Breast epithelium (tissue), 4 donors: Measurements from ENCODE around the gene SIGLEC8. TPM values are rescaled to one million over a fixed set of nuclear protein-coding genes. Genes with fewer than 3 reads are reported as not detected.
A peak's percentile ranks its signal among the peaks of the same experiment; 100 is the strongest.

Experiments
- DNase-seq, 2 donors: peaks; one replicate each; pipeline ENCODE4 v3.0.0-alpha.2; 2019; ENCODE audit warnings: low spot score in 2 of 2
- H3K27ac ChIP-seq, 2 donors: fragments of 200-600 bp; sonication (generic) in 1 of 2; one replicate each; pipeline ENCODE4 v1.5.1; 2016 to 2019; ENCODE audit warnings: mild to moderate bottlenecking in 1 of 2
- H3K27me3 ChIP-seq, 2 donors: fragments of 200-600 bp; sonication (generic) in 1 of 2; one replicate each; pipeline versions ENCODE4 v1.5.1 to v1.6.0; 2017 to 2019; ENCODE audit warnings: control low read depth in 1 of 2, mild to moderate bottlenecking in 1 of 2
- H3K36me3 ChIP-seq: fragments of 200-600 bp; one replicate; pipeline ENCODE4 v1.5.1; 2019
- H3K4me1 ChIP-seq, 2 donors: fragments of 200-600 bp; sonication (generic); one replicate each; pipeline ENCODE4 v1.5.1; 2016 to 2019; ENCODE audit warnings: control low read depth in 1 of 2
- H3K4me3 ChIP-seq, 3 donors: fragments of 200-600 bp; sonication (generic); 1 replicate in 2 of 3; 2 replicates in 1 of 3; pipeline ENCODE4 v1.5.1; 2016 to 2019; ENCODE audit warnings: mild to moderate bottlenecking in 3 of 3, moderate library complexity in 2 of 3
- H3K9me3 ChIP-seq, 2 donors: fragments of 200-600 bp; sonication (generic) in 1 of 2; one replicate each; pipeline ENCODE4 v1.5.1; 2016 to 2019; ENCODE audit warnings: control low read depth in 1 of 2
- POLR2A ChIP-seq: fragments of 450-650 bp; IDR thresholded peaks from one replicate; pipeline ENCODE4 v1.6.1; 2016; ENCODE audit warnings: antibody characterized with exemption, mild to moderate bottlenecking, moderate library complexity
- POLR2AphosphoS5 ChIP-seq, 3 donors: sonication (generic); formaldehyde crosslinking; IDR thresholded peaks; one replicate each; pipeline ENCODE4 v1.6.1; 2017; ENCODE audit warnings: antibody characterized with exemption in 3 of 3
- intact Hi-C: fragments of 100-400 bp; cut with DNase I; formaldehyde crosslinking; loops from one replicate; pipeline ENCODE4 v1.15.1; 2023; ENCODE audit warnings: low total_unique reads
- total RNA-seq, 3 donors: library from RNA; depleted of rRNA; stranded (reverse); fragments of >200 nt; gene quantifications; one replicate each; pipeline ENCODE4 v1.1.0, GENCODE V29; 2016
- TF ChIP-seq, protein P1 (sequence below), 3 donors: fragments of 450-650 bp; IDR thresholded peaks; one replicate each; pipeline ENCODE4 v1.5.1; 2016 to 2017; ENCODE audit warnings: antibody characterized with exemption in 3 of 3, mild to moderate bottlenecking in 3 of 3, moderate library complexity in 3 of 3

SIGLEC8 gene
- total RNA-seq, 3 donors from 2014 or later, result 0.80 to 8.6 (median 2.3) TPM

DNA sequence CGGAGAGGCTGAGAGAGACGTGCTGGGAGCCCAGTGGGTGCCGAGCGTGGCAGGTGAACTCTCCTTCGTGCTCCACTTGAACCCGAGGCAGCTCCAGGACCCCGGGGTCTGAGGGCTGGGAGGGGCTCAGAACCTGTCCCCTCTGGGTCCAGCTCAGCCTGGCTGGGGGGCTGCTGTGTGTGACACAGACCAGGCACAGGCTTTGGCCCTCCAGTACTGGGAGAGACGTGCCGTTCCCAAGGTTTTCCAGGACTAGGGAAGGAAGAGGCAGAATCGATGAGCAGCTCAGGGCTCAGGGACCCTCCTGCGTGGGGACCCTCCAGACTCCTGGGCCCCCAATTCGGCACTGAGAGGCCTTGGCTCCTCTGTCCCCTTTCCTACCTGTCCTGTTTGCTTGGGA, 43.1 kb downstream of the SIGLEC8 start:
- TF ChIP-seq, protein P1, sequence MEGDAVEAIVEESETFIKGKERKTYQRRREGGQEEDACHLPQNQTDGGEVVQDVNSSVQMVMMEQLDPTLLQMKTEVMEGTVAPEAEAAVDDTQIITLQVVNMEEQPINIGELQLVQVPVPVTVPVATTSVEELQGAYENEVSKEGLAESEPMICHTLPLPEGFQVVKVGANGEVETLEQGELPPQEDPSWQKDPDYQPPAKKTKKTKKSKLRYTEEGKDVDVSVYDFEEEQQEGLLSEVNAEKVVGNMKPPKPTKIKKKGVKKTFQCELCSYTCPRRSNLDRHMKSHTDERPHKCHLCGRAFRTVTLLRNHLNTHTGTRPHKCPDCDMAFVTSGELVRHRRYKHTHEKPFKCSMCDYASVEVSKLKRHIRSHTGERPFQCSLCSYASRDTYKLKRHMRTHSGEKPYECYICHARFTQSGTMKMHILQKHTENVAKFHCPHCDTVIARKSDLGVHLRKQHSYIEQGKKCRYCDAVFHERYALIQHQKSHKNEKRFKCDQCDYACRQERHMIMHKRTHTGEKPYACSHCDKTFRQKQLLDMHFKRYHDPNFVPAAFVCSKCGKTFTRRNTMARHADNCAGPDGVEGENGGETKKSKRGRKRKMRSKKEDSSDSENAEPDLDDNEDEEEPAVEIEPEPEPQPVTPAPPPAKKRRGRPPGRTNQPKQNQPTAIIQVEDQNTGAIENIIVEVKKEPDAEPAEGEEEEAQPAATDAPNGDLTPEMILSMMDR (IDR thresholded peaks at IDR 0.05), result no peak
- TF ChIP-seq POLR2AphosphoS5 (IDR thresholded peaks at IDR 0.05) (no peak), POLR2A (no peak)
- Histone ChIP-seq H3K4me3 (no peak overlapping the region), H3K36me3 (no peaks in the 10 kb centered on the region), H3K9me3 (no peaks in the 10 kb centered on the region), H3K27ac (no peak overlapping the region), H3K27me3 (peaks cover 0 to 27% of the 10 kb centered on the region in 2 donors), H3K4me1 (no peaks in the 10 kb centered on the region)
- no peak for DNase-seq
- intact Hi-C loops, result no loop called here

DNA sequence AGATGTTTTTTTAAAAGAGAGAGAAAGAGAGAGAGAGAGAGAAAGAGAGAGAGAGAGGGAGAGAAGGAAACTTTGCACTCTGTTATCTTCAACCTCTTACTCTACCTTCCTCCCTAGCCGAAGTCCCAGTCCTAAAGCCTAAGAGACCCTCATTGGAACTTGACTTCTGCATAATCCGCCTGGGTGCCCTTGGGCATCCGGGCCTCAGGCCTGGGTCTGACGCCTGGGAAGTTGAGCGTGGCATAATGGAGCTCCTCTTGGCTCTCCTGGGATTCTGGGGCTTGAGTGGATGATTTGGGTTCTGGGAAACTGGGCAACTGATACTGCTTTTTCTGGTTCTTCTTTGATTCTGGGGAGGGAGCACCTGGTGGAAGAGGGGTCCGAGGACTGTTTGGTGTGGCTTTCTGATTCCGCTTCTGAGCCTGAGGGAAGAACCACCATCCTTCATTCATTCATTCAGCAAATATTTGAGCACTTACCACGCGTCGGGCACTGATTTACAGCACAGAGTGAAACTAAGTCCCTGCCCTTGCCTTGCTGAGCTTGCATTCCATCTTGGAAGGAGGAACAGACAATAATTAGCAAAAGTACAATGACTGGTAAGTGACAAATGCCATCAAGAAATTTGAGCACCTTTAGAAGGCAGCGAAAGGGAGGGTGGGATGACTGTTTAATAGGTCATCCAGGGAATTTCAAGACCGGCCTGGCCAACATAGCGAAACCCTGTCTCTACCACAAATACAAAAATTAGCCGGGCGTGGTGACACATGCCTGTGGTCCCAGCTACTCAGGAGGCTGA, 47.1 kb downstream of the SIGLEC8 start:
- intact Hi-C loops, result no loop called here
- no peaks in the 10 kb centered on the region for H3K36me3 ChIP-seq

DNA sequence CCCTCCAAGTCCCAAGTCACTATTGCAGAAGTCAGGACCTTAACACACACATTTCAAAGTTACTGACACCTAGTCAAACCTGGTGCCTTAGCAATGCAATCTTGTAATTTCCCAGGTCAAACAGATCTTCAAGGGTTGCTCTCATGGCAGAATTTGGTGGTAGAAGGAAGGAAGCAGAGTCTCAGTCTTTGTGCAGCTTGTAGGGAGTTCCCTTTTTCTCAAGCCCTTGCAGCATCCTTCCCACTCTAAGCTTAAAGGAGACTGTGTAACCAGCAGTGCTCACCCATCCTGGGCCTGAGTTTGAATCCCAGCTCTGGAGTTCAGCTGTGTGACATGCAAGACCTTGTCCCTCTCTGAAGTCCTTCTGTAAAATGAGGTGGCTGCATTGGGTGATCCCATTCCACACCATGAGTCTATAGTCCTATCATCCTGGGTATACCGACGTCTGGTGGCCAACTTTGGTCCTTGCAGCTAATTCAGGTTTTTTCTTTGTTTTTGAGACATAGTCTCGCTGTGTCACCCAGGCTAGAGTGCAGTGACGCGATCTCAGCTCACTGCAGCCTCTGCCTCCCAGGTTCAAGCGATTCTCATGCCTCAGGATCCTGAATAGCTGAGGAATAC, 50.6 kb downstream of the SIGLEC8 start:
- peaks cover 0 to 3% of the 10 kb centered on the region in 2 donors for H3K4me1 ChIP-seq
- peaks cover 0 to 5% of the 10 kb centered on the region in 2 donors for H3K27me3 ChIP-seq
- H3K4me3 ChIP-seq, result no peak overlapping the region
- intact Hi-C loops, result no loop called here
- H3K9me3 ChIP-seq, result peaks cover 2 to 12% of the 10 kb centered on the region in 2 donors
- DNase-seq, result no peak
- TF ChIP-seq, protein P1 (IDR thresholded peaks at IDR 0.05), result peak in 1 of 3 donors; percentile 19
- TF ChIP-seq POLR2A, result no peak
- TF ChIP-seq POLR2AphosphoS5 (IDR thresholded peaks at IDR 0.05), result no peak
- no peaks in the 10 kb centered on the region for H3K36me3 ChIP-seq
- H3K27ac ChIP-seq, result no peak overlapping the region

More for the DNA sequence above, 47.1 kb downstream of the SIGLEC8 start:
- Histone ChIP-seq H3K27me3 (peaks cover 0 to 11% of the 10 kb centered on the region in 2 donors), H3K4me1 (peaks cover 0 to 3% of the 10 kb centered on the region in 2 donors), H3K9me3 (peaks cover 0 to 2% of the 10 kb centered on the region in 2 donors), H3K27ac (no peak overlapping the region), H3K4me3 (no peak overlapping the region)
- no peak for TF ChIP-seq POLR2A
- TF ChIP-seq, protein P1 (IDR thresholded peaks at IDR 0.05), result no peak
- no peak for TF ChIP-seq POLR2AphosphoS5 (IDR thresholded peaks at IDR 0.05)
- no peak for DNase-seq

- H3K27ac ChIP-seq, result no peak overlapping the region
- peaks cover 0 to 5% of the 10 kb centered on the region in 2 donors for H3K27me3 ChIP-seq
- no peaks in the 10 kb centered on the region for H3K36me3 ChIP-seq
- no peak for DNase-seq
- peaks cover 4 to 25% of the 10 kb centered on the region in 2 donors for H3K9me3 ChIP-seq
- H3K4me1 ChIP-seq, result no peaks in the 10 kb centered on the region
- H3K4me3 ChIP-seq, result no peak overlapping the region
- intact Hi-C loops, result loop anchor here (5.0 kb wide), 1 partner anchor 125 kb away; no protein-coding TSS in a partner anchor
- TF ChIP-seq POLR2AphosphoS5 (IDR thresholded peaks at IDR 0.05) (no peak), POLR2A (no peak)
- TF ChIP-seq, protein P1 (IDR thresholded peaks at IDR 0.05), result no peak
Observed at GRCh38 chr19:51402117-51402516, 56.1 kb downstream of the SIGLEC8 start.

Other genes with a start within 250 kb of the SIGLEC8 start
- gene CD33, start 233.4 kb downstream of the SIGLEC8 start, total RNA-seq, result 10 to 100 TPM in 1 of 3 donors, 1 to 10 TPM in 2; 2.9 to 17.1 (median 6.3) TPM
- gene SIGLECL1, start 207.4 kb downstream of the SIGLEC8 start, total RNA-seq, result not detected
- under 1 TPM in 1 of 3 donors, not detected in 2; 0.66 TPM for gene IGLON5, start 146.8 kb downstream of the SIGLEC8 start, total RNA-seq
- 1 to 10 TPM; 1.3 to 1.8 (median 1.8) TPM for gene VSIG10L, start 116.3 kb downstream of the SIGLEC8 start, total RNA-seq
- 100 to 1,000 TPM in 1 of 3 donors, 10 to 100 TPM in 2; 60.7 to 214 (median 88.5) TPM for gene ETFB, start 92.1 kb downstream of the SIGLEC8 start, total RNA-seq
- not detected for gene CLDND2, start 89.5 kb downstream of the SIGLEC8 start, total RNA-seq
- 1 to 10 TPM in 1 of 3 donors, not detected in 2; 2.1 TPM for gene NKG7, start 85.8 kb downstream of the SIGLEC8 start, total RNA-seq
- not detected for gene LIM2, start 70.5 kb downstream of the SIGLEC8 start, total RNA-seq
- not detected for gene C19orf84, start 67.9 kb downstream of the SIGLEC8 start, total RNA-seq
- 10 to 100 TPM in 2 of 3 donors, 1 to 10 TPM in 1; 1.8 to 17.0 (median 10.2) TPM for gene SIGLEC10, start 40.8 kb downstream of the SIGLEC8 start, total RNA-seq
- gene CEACAM18, start 20.1 kb upstream of the SIGLEC8 start, total RNA-seq, result not detected
- gene SIGLEC12, start 43.3 kb upstream of the SIGLEC8 start, total RNA-seq, result 1 to 10 TPM in 1 of 3 donors, not detected in 2; 1.8 TPM
- 1 to 10 TPM in 1 of 3 donors, under 1 TPM in 1, not detected in 1; 0.73 to 4.8 TPM for gene SIGLEC6, start 73.2 kb upstream of the SIGLEC8 start, total RNA-seq
- 10 to 100 TPM in 1 of 3 donors, 1 to 10 TPM in 2; 4.3 to 12.1 (median 8.9) TPM for gene ZNF175, start 112.8 kb upstream of the SIGLEC8 start, total RNA-seq
- 1 to 10 TPM in 2 of 3 donors, not detected in 1; 1.6 to 1.8 TPM for gene SIGLEC5, start 171.9 kb upstream of the SIGLEC8 start, total RNA-seq
- 1 to 10 TPM in 2 of 3 donors, not detected in 1; 2.0 to 5.9 TPM for gene SIGLEC14, start 188.4 kb upstream of the SIGLEC8 start, total RNA-seq
- 10 to 100 TPM in 2 of 3 donors, 1 to 10 TPM in 1; 9.1 to 29.3 (median 27.2) TPM for gene SPACA6, start 234.9 kb upstream of the SIGLEC8 start, total RNA-seq